OCI-LY7 (cell line): ENCODE measurements around the gene RSAD1. TPM values are rescaled to one million over a fixed set of nuclear protein-coding genes. Genes with fewer than 3 reads are reported as not detected.

Source experiments
- BruUV-seq: library from RNA; stranded (reverse); fragments of 400-500 nt; replicated peaks from 2 replicates; lab custom pipeline; 2021; lab: Mats Ljungman, UMichigan
- CTCF ChIA-PET: fragments of 300-600 bp; sonication (Branson Sonifier 250); formaldehyde crosslinking; loops from one replicate; lab custom pipeline; 2022; ENCODE audit warnings: antibody characterized with exemption; ENCODE audit not compliant: unreplicated experiment; lab: Charles Lee
- POLR2A ChIA-PET: fragments of 300-600 bp; sonication (Branson Sonifier 250); formaldehyde crosslinking; loops from one replicate; lab custom pipeline; 2022; ENCODE audit warnings: antibody characterized with exemption; lab: Charles Lee
- DNase-seq: peaks from one replicate; pipeline ENCODE4 v3.0.0-alpha.2; 2015; ENCODE audit warnings: low spot score
- H2AFZ ChIP-seq: fragments of 200-600 bp; sonication (generic), shearing (Covaris generic); 2 replicates; pipeline ENCODE4 v1.6.1; 2014; ENCODE audit warnings: mild to moderate bottlenecking, antibody characterized with exemption, low read length, moderate library complexity
- H3K27ac ChIP-seq: fragments of 200-600 bp; sonication (generic); 2 replicates; pipeline ENCODE4 v1.5.1; 2014; ENCODE audit warnings: mixed run types, low read depth, mild to moderate bottlenecking, moderate library complexity, low read length, inconsistent platforms; ENCODE audit not compliant: poor library complexity, severe bottlenecking
- H3K36me3 ChIP-seq: fragments of 200-600 bp; sonication (generic); 2 replicates; pipeline ENCODE4 v1.6.1; 2014; ENCODE audit warnings: mild to moderate bottlenecking, antibody characterized with exemption, low read length, moderate library complexity, mixed read lengths; ENCODE audit not compliant: insufficient read depth
- H3K4me1 ChIP-seq: fragments of 200-600 bp; sonication (generic); 2 replicates; pipeline ENCODE4 v1.5.1; 2014; ENCODE audit warnings: mild to moderate bottlenecking, low read length; ENCODE audit not compliant: insufficient read depth, poor library complexity, severe bottlenecking
- H3K4me2 ChIP-seq: fragments of 200-600 bp; sonication (generic); 2 replicates; pipeline ENCODE4 v1.6.1; 2014; ENCODE audit warnings: mild to moderate bottlenecking, low read length
- H3K4me3 ChIP-seq: fragments of 200-600 bp; sonication (generic); 2 replicates; pipeline ENCODE4 v1.5.1; 2014; ENCODE audit warnings: mild to moderate bottlenecking, low read depth, low read length; ENCODE audit not compliant: poor library complexity, severe bottlenecking
- H3K79me2 ChIP-seq: fragments of 200-600 bp; sonication (generic); 2 replicates; pipeline ENCODE4 v1.6.1; 2016; ENCODE audit warnings: low read depth, mild to moderate bottlenecking, low read length, moderate library complexity, mixed read lengths; ENCODE audit not compliant: insufficient read depth
- H3K9me2 ChIP-seq: fragments of 200-600 bp; sonication (generic); 2 replicates; pipeline ENCODE4 v1.6.1; 2016; ENCODE audit warnings: mild to moderate bottlenecking, low read length, mixed read lengths; ENCODE audit not compliant: insufficient read depth
- H3K9me3 ChIP-seq: fragments of 200-600 bp; sonication (generic); 2 replicates; pipeline ENCODE4 v1.6.1; 2014; ENCODE audit warnings: mild to moderate bottlenecking, mixed run types, low read length, mixed read lengths
- H4K20me1 ChIP-seq: fragments of 200-600 bp; sonication (generic); 2 replicates; pipeline ENCODE4 v1.6.1; 2014; ENCODE audit warnings: mild to moderate bottlenecking, antibody characterized with exemption, low read length, moderate library complexity, mixed read lengths; ENCODE audit not compliant: insufficient read depth
- CTCF ChIP-seq: fragments of 200-600 bp; sonication (generic); conservative IDR thresholded peaks from 2 replicates; pipeline ENCODE4 v1.5.1; 2014; ENCODE audit warnings: mild to moderate bottlenecking, antibody characterized with exemption, low read length, moderate library complexity, mixed read lengths
- EZH2phosphoT487 ChIP-seq: fragments of 200-600 bp; sonication (generic); IDR thresholded peaks from 2 replicates; pipeline ENCODE4 v1.6.1; 2018; ENCODE audit warnings: low read depth, borderline replicate concordance, mild to moderate bottlenecking, mixed run types, antibody characterized with exemption, low read length, moderate library complexity, mixed read lengths
- intact Hi-C: fragments of 100-400 bp; cut with micrococcal nuclease; formaldehyde crosslinking; loops from one replicate; pipeline ENCODE4 v1.10.0; 2022; ENCODE audit not compliant: unreplicated experiment
- total RNA-seq, 2 experiments: library from RNA; depleted of rRNA in 1 of 2; stranded (reverse); fragments of >200 nt in 1 of 2; shearing (Covaris generic) in 1 of 2; gene quantifications; 2 replicates each; pipeline ENCODE4 v1.2.3, GENCODE V29; 2014 to 2022

RSAD1 gene
- total RNA-seq, 2 experiments from 2014 or later: 22.6 to 27.9 TPM

- intact Hi-C loops: no loop called here
- H3K79me2 ChIP-seq: no peaks in the 10 kb centered on the region
- H3K4me3 ChIP-seq: no peak overlapping the region
- CTCF ChIA-PET: no interaction called here
- H3K4me2 ChIP-seq: no peak overlapping the region
- H3K4me1 ChIP-seq: no peaks in the 10 kb centered on the region
- POLR2A ChIA-PET: no interaction called here
- no TSS peak for BruUV-seq
- DNase-seq: no peak
- H3K27ac ChIP-seq: no peak overlapping the region
- no peaks in the 10 kb centered on the region for H3K9me3 ChIP-seq
- H3K9me2 ChIP-seq: no peaks in the 10 kb centered on the region
- H2AFZ ChIP-seq: no peak overlapping the region
- TF ChIP-seq EZH2phosphoT487 (no peak), CTCF (no peak)
- H4K20me1 ChIP-seq: no peaks in the 10 kb centered on the region
- H3K36me3 ChIP-seq: no peaks in the 10 kb centered on the region
Observed at GRCh38 chr17:50460831-50461526, 17.7 kb upstream of the RSAD1 start.

- H3K27ac ChIP-seq: no peak overlapping the region
- no peak overlapping the region for H2AFZ ChIP-seq
- no peak overlapping the region for H3K4me3 ChIP-seq
- H3K4me1 ChIP-seq: peaks cover 3% of the 10 kb centered on the region
- no TSS peak for BruUV-seq
- H3K9me3 ChIP-seq: no peaks in the 10 kb centered on the region
- DNase-seq: no peak
- POLR2A ChIA-PET: no interaction called here
- no peaks in the 10 kb centered on the region for H3K9me2 ChIP-seq
- H4K20me1 ChIP-seq: no peaks in the 10 kb centered on the region
- CTCF ChIA-PET: no interaction called here
- TF ChIP-seq EZH2phosphoT487 (no peak), CTCF (no peak)
- H3K79me2 ChIP-seq: no peaks in the 10 kb centered on the region
- intact Hi-C loops: no loop called here
- H3K4me2 ChIP-seq: no peak overlapping the region
- no peaks in the 10 kb centered on the region for H3K36me3 ChIP-seq
Observed at GRCh38 chr17:50461550-50462132, 17.0 kb upstream of the RSAD1 start.

GRCh38 chr17:50462446-50462845 is 16.2 kb upstream of the RSAD1 start:
- H3K27ac ChIP-seq: no peak overlapping the region
- intact Hi-C loops: no loop called here
- no peaks in the 10 kb centered on the region for H4K20me1 ChIP-seq
- H3K4me3 ChIP-seq: no peak overlapping the region
- no peak for DNase-seq
- no peak for TF ChIP-seq EZH2phosphoT487
- no peaks in the 10 kb centered on the region for H3K9me3 ChIP-seq
- H3K4me1 ChIP-seq: peaks cover 3% of the 10 kb centered on the region
- BruUV-seq: no TSS peak
- POLR2A ChIA-PET: no interaction called here
- no peaks in the 10 kb centered on the region for H3K79me2 ChIP-seq
- H3K9me2 ChIP-seq: no peaks in the 10 kb centered on the region
- H3K4me2 ChIP-seq: no peak overlapping the region
- CTCF ChIA-PET: no interaction called here
- no peaks in the 10 kb centered on the region for H3K36me3 ChIP-seq
- no peak overlapping the region for H2AFZ ChIP-seq
